Kidney (tissue), 14 donors: ENCODE measurements around the gene TRNP1. TPM values are rescaled to one million over a fixed set of nuclear protein-coding genes. Genes with fewer than 3 reads are reported as not detected.

Experiments used
- DNase-seq, 5 donors: peaks; one replicate each; pipeline ENCODE4 v3.0.0-alpha.2; 2013 to 2020
- FAIRE-seq: peaks from 2 replicates; lab custom pipeline; 2012; peaks lifted over from hg19 to GRCh38; lab: Jason Lieb, UNC
- H3K27ac ChIP-seq, 2 donors: one replicate each; pipeline ENCODE4 v1.7.0; 2013; ENCODE audit warnings: low read depth in 2 of 2, low read length in 2 of 2, inconsistent platforms in 1 of 2
- H3K27me3 ChIP-seq: one replicate; pipeline ENCODE4 v1.7.1; 2013; ENCODE audit warnings: low read length, inconsistent platforms; ENCODE audit not compliant: control insufficient read depth, insufficient read depth
- H3K36me3 ChIP-seq, 3 donors: one replicate each; pipeline versions ENCODE4 v1.7.0 to v1.7.1; 2013; ENCODE audit warnings: low read length in 3 of 3, control low read depth in 1 of 3, inconsistent platforms in 1 of 3; ENCODE audit not compliant: insufficient read depth in 3 of 3, control insufficient read depth in 2 of 3
- H3K4me1 ChIP-seq, 3 donors: one replicate each; pipeline versions ENCODE4 v1.7.0 to v1.7.1; 2013; ENCODE audit warnings: low read length in 3 of 3, inconsistent platforms in 1 of 3, low read depth in 1 of 3; ENCODE audit not compliant: control insufficient read depth in 2 of 3, insufficient read depth in 2 of 3
- H3K4me3 ChIP-seq, 3 donors: one replicate each; pipeline versions ENCODE4 v1.7.0 to v1.8.1; 2013; ENCODE audit warnings: low read length in 3 of 3, control low read depth in 1 of 3, inconsistent platforms in 1 of 3
- H3K9ac ChIP-seq, 3 donors: one replicate each; pipeline versions ENCODE4 v1.7.0 to v1.7.1; 2013; ENCODE audit warnings: low read length in 3 of 3, control low read depth in 1 of 3, inconsistent platforms in 1 of 3
- H3K9me3 ChIP-seq, 3 donors: one replicate each; pipeline versions ENCODE4 v1.7.0 to v1.7.1; 2013; ENCODE audit warnings: low read length in 3 of 3, control low read depth in 1 of 3, inconsistent platforms in 1 of 3; ENCODE audit not compliant: control insufficient read depth in 2 of 3, insufficient read depth in 1 of 3
- intact Hi-C: fragments of 100-400 bp; cut with DNase I; formaldehyde crosslinking; loops from one replicate; pipeline ENCODE4 v1.11.1; 2022
- polyA plus RNA-seq: library from polyadenylated mRNA; stranded (reverse); fragments of 350-450 nt; fragmentation: Illumina TruSeq; extraction: RNeasy Lipid Tissue Mini Kit (QIAGEN cat#74804); gene quantifications from one replicate; pipeline ENCODE4 v1.2.3, GENCODE V29; 2014; ENCODE audit warnings: low read depth, low replicate concordance; ENCODE audit not compliant: insufficient read depth
- total RNA-seq: library from RNA; stranded (reverse); fragmentation: NEBNext Ultra II Directional; extraction: Animal tissue kit (Norgen Biotek cat#: 25700); gene quantifications from one replicate; pipeline ENCODE4 v1.2.1, GENCODE V29; 2021
- TF ChIP-seq, protein P1 (sequence below): IDR thresholded peaks from 3 replicates; pipeline ENCODE4 v1.5.1; 2012; ENCODE audit warnings: mild to moderate bottlenecking, moderate library complexity, borderline replicate concordance; ENCODE audit not compliant: insufficient read depth; ENCODE audit errors: extremely low read depth
- donor health status: control.
- donor health status: control.
- donor health status: control.
- donor health status: control.
- donor health status: control.
- donor health status: DM: yes; HTN: yes; CAD: no.
- donor health status: Normal renal cell carcinoma (clear cell type).

The TRNP1 gene
- total and polyA plus RNA-seq, 2 donors from 2014 or later: 33.0 to 38.3 TPM

GRCh38 chr1:27033043-27033746 is 39.7 kb downstream of the TRNP1 start:
- Histone ChIP-seq H3K4me3 (no peak overlapping the region), H3K9me3 (no peaks in the 10 kb centered on the region), H3K9ac (peak overlapping the region in 1 of 3 donors; percentile 12), H3K36me3 (no peaks in the 10 kb centered on the region), H3K4me1 (peaks cover 0 to 8% (median 0%) of the 10 kb centered on the region in 3 donors), H3K27ac (peak overlapping the region in 1 of 2 donors; percentile 17), H3K27me3 (no peaks in the 10 kb centered on the region)
- FAIRE-seq (no peak), DNase-seq (no peak)
- intact Hi-C loops: no loop called here
- TF ChIP-seq, protein P1, sequence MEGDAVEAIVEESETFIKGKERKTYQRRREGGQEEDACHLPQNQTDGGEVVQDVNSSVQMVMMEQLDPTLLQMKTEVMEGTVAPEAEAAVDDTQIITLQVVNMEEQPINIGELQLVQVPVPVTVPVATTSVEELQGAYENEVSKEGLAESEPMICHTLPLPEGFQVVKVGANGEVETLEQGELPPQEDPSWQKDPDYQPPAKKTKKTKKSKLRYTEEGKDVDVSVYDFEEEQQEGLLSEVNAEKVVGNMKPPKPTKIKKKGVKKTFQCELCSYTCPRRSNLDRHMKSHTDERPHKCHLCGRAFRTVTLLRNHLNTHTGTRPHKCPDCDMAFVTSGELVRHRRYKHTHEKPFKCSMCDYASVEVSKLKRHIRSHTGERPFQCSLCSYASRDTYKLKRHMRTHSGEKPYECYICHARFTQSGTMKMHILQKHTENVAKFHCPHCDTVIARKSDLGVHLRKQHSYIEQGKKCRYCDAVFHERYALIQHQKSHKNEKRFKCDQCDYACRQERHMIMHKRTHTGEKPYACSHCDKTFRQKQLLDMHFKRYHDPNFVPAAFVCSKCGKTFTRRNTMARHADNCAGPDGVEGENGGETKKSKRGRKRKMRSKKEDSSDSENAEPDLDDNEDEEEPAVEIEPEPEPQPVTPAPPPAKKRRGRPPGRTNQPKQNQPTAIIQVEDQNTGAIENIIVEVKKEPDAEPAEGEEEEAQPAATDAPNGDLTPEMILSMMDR: no peak

DNA sequence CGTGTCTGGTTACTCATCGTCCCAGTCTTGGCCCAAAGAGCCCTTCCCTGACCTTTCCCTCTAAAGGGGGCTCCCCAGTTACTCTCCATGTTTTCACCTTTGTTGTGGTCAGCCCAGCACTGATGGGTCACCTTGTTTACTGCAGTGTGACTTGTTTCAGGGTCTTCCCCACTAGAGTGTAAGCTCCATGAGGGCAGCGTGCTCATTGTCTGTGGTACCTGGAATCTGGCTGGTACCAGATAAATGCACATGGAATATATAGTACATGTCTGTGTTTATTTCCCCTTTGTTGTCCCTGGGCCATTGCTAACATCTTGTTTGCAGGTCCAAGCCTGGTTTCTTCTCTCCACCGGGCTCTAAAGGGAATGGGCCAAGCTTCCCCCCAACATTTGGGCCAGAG is 41.9 kb downstream of the TRNP1 start:
- DNase-seq (no peak), FAIRE-seq (no peak)
- Histone ChIP-seq H3K4me1 (peaks cover 0 to 8% (median 0%) of the 10 kb centered on the region in 3 donors), H3K36me3 (no peaks in the 10 kb centered on the region), H3K27me3 (no peaks in the 10 kb centered on the region), H3K4me3 (no peak overlapping the region), H3K9me3 (no peaks in the 10 kb centered on the region), H3K27ac (no peak overlapping the region), H3K9ac (no peak overlapping the region)
- TF ChIP-seq, protein P1: no peak
- intact Hi-C loops: no loop called here

- Histone ChIP-seq H3K27ac (no peak overlapping the region), H3K9me3 (no peaks in the 10 kb centered on the region), H3K27me3 (no peaks in the 10 kb centered on the region), H3K4me3 (no peak overlapping the region), H3K4me1 (peaks cover 0 to 7% (median 0%) of the 10 kb centered on the region in 3 donors), H3K36me3 (no peaks in the 10 kb centered on the region), H3K9ac (no peak overlapping the region)
- DNase-seq (no peak), FAIRE-seq (no peak)
- intact Hi-C loops: no loop called here
- TF ChIP-seq, protein P1: no peak
Measured at GRCh38 chr1:27036718-27037117, 43.2 kb downstream of the TRNP1 start.

DNA sequence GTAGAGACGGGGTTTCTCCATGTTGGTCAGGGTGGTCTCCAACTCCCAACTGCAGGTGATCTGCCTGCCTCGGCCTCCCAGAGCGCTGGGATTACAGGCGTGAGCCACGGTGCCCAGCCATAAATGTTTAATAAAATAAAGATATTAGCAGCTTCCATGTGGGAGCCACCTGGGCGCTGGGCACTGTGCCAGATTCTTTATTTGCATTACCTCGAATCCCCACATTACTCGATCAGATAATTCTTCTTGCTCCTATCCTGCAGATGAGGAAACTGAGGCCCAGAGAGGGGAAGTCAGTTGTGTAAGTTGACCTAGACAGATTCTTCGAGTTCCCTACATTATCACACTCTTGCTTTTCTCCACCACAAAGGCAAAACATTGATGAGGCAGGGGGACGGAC is 44.0 kb downstream of the TRNP1 start:
- Histone ChIP-seq H3K27me3 (no peaks in the 10 kb centered on the region), H3K9me3 (no peaks in the 10 kb centered on the region), H3K36me3 (no peaks in the 10 kb centered on the region), H3K9ac (no peak overlapping the region), H3K27ac (no peak overlapping the region), H3K4me1 (peaks cover 0 to 4% (median 0%) of the 10 kb centered on the region in 3 donors), H3K4me3 (no peak overlapping the region)
- TF ChIP-seq, protein P1: no peak
- DNase-seq: no peak
- no peak for FAIRE-seq
- intact Hi-C loops: no loop called here
